ENCODE data around the gene ZDHHC11B. TPM values are rescaled to one million over a fixed set of nuclear protein-coding genes. Genes with fewer than 3 reads are reported as not detected.
"Not testable (repeated sequence)": the region's sequence is repeated elsewhere in the genome, so short reads cannot be mapped to it uniquely, and the experiment has no call there.

Gene ZDHHC11B
- total and polyA plus RNA-seq, 2 donors (not counting 1 experiment from before 2014, with no cell fraction given): 0.52 TPM; not detected in 1

DNA sequence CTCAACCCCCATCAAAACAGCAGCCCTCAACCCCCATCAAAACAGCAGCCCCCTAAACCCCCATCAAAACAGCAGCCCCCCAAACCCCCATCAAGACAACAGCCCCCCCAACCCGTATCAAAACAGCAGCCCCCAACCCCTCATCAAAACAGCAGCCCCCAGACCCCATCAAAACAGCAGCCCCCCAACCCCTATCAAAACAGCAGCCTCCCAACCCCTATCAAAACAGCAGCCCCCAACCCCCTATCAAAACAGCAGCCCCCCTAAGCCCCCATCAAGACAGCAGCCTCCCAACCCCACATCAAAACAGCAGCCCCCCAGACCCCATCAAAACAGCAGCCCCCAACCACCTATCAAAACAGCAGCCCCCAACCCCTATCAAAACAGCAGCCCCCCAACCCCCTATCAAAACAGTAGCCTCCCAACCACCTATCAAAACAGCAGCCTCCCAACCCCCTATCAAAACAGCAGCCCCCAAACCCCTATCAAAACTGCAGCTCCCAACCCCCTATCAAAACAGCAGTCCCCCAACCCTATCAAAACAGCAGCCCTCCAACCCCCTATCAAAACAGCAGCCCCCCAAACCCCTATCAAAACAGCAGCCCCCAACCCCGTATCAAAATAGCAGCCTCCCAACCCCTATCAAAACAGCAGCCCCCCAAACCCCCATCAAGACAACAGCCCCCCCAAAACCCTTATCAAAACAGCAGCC lies 92.6 kb downstream of the ZDHHC11B start:
- no peak for DNase-seq
- Histone ChIP-seq H3K4me3 (ENCODE audit: control extremely low read depth in 1 of 5, extremely low read depth in 1 of 5, insufficient read depth in 1 of 5, low read depth in 2 of 5, low read length in 4 of 5) (peak overlapping the region in 1 of 5 experiments; percentile 42), H2AFZ (ENCODE audit: insufficient read depth, low read depth, low read length, poor library complexity, severe bottlenecking) (no peak overlapping the region), H3K27me3 (replicated peaks in 1 of 4; ENCODE audit: control extremely low read depth in 1 of 4, control insufficient read depth in 3 of 4, insufficient read depth in 4 of 4, low read length in 3 of 4) (peaks cover 0 to 9% (median 1%) of the 10 kb centered on the region in 4 experiments), H3K27ac (ENCODE audit: low read length in 2 of 2) (no peak overlapping the region), H3K9me3 (ENCODE audit: control extremely low read depth in 1 of 3, control insufficient read depth in 2 of 3, insufficient read depth in 1 of 3, low read length in 2 of 3) (peaks cover 0 to under 1% (median 0%) of the 10 kb centered on the region in 3 donors), H4K20me1 (ENCODE audit: control insufficient read depth, insufficient read depth, low read length, poor library complexity, severe bottlenecking) (no peaks in the 10 kb centered on the region), H3K36me3 (replicated peaks in 1 of 2; ENCODE audit: control extremely low read depth in 1 of 2, control insufficient read depth in 1 of 2, extremely low read depth in 1 of 2, insufficient read depth in 2 of 2, low read length in 1 of 2) (no peaks in the 10 kb centered on the region), H3K9ac (ENCODE audit: low read length) (peak overlapping the region; percentile 56), H3K4me1 (ENCODE audit: control insufficient read depth in 2 of 2, insufficient read depth in 2 of 2, low read length in 2 of 2) (peaks cover 8 to 13% of the 10 kb centered on the region in 2 donors), H3K79me2 (ENCODE audit: control insufficient read depth, insufficient read depth, low read length) (no peaks in the 10 kb centered on the region), H3K4me2 (replicated peaks; ENCODE audit: low read depth, low read length, poor library complexity, severe bottlenecking) (peak overlapping the region; percentile 84)
- no CpG with 5 or more reads among the region's 2 CpGs for WGBS (ENCODE audit: insufficient coverage)
- POLR2A ChIA-PET: interaction anchor here (0.9 kb wide), 1 partner anchor 650 kb away, joined by 5 read pairs; no protein-coding TSS in a partner anchor
- no peak for ATAC-seq (ENCODE audit: low read depth)
- peaks cover 3% of the 10 kb centered on the region for H3K27me3 Mint-ChIP-seq
- no peak overlapping the region for H3K27ac Mint-ChIP-seq
- peak overlapping the region; percentile 29 for H3K4me3 Mint-ChIP-seq
- H3K9me3 Mint-ChIP-seq (ENCODE audit: insufficient read depth): no peaks in the 10 kb centered on the region
- CTCF ChIA-PET: no interaction called here
- H3K4me1 Mint-ChIP-seq: no peaks in the 10 kb centered on the region
- intact Hi-C loops (cut with micrococcal nuclease): no loop called here
- TF ChIP-seq EZH2 (IDR thresholded peaks at IDR 0.05; ENCODE audit: borderline replicate concordance, insufficient read depth, low read depth, low read length, poor library complexity, severe bottlenecking): no peak
- TF ChIP-seq, protein P1, sequence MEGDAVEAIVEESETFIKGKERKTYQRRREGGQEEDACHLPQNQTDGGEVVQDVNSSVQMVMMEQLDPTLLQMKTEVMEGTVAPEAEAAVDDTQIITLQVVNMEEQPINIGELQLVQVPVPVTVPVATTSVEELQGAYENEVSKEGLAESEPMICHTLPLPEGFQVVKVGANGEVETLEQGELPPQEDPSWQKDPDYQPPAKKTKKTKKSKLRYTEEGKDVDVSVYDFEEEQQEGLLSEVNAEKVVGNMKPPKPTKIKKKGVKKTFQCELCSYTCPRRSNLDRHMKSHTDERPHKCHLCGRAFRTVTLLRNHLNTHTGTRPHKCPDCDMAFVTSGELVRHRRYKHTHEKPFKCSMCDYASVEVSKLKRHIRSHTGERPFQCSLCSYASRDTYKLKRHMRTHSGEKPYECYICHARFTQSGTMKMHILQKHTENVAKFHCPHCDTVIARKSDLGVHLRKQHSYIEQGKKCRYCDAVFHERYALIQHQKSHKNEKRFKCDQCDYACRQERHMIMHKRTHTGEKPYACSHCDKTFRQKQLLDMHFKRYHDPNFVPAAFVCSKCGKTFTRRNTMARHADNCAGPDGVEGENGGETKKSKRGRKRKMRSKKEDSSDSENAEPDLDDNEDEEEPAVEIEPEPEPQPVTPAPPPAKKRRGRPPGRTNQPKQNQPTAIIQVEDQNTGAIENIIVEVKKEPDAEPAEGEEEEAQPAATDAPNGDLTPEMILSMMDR (IDR thresholded peaks at IDR 0.05): no peak

DNA sequence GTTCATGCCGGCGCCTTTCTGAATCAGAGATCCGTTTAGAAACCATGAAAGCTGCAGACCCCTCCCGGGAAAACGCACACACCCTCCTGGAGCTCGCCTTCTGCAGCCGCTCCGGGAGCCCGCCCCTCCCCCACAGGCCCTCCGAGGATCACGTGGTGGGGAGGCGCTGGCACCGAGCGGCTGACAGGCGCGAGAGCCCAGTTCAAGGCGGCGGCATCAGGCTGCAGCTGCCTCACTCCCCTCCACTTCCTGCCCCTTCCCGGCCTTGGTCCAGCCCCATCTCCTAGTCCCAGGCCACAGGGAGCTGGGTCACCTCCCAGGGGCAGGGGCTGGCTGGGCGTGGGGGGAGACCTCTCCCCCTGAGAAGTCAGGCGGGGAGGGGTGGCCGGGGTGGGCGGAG lies 93.5 kb downstream of the ZDHHC11B start:
- H2AFZ ChIP-seq (ENCODE audit: insufficient read depth, low read depth, low read length, poor library complexity, severe bottlenecking); CTCF ChIA-PET; H4K20me1 ChIP-seq (ENCODE audit: control insufficient read depth, insufficient read depth, low read length, poor library complexity, severe bottlenecking); intact Hi-C loops (cut with micrococcal nuclease); H3K79me2 ChIP-seq (ENCODE audit: control insufficient read depth, insufficient read depth, low read length); H3K36me3 ChIP-seq (replicated peaks in 1 of 2; ENCODE audit: control extremely low read depth in 1 of 2, control insufficient read depth in 1 of 2, extremely low read depth in 1 of 2, insufficient read depth in 2 of 2, low read length in 1 of 2); H3K4me2 ChIP-seq (replicated peaks; ENCODE audit: low read depth, low read length, poor library complexity, severe bottlenecking); H3K4me3 ChIP-seq (ENCODE audit: control extremely low read depth in 1 of 5, extremely low read depth in 1 of 5, insufficient read depth in 1 of 5, low read depth in 2 of 5, low read length in 4 of 5); H3K9me3 Mint-ChIP-seq (ENCODE audit: insufficient read depth); H3K4me1 Mint-ChIP-seq; H3K27me3 Mint-ChIP-seq; H3K9ac ChIP-seq (ENCODE audit: low read length); H3K27ac ChIP-seq (ENCODE audit: low read length in 2 of 2); H3K9me3 ChIP-seq (ENCODE audit: control extremely low read depth in 1 of 3, control insufficient read depth in 2 of 3, insufficient read depth in 1 of 3, low read length in 2 of 3); POLR2A ChIA-PET; DNase-seq; ATAC-seq (ENCODE audit: low read depth); H3K27me3 ChIP-seq (replicated peaks in 1 of 4; ENCODE audit: control extremely low read depth in 1 of 4, control insufficient read depth in 3 of 4, insufficient read depth in 4 of 4, low read length in 3 of 4); H3K4me3 Mint-ChIP-seq; H3K27ac Mint-ChIP-seq: not testable (repeated sequence)
- H3K4me1 ChIP-seq (ENCODE audit: control insufficient read depth in 2 of 2, insufficient read depth in 2 of 2, low read length in 2 of 2): peaks cover 8 to 13% of the 10 kb centered on the region in 2 donors
- no CpG with 5 or more reads among the region's 23 CpGs for WGBS (ENCODE audit: insufficient coverage)

DNA sequence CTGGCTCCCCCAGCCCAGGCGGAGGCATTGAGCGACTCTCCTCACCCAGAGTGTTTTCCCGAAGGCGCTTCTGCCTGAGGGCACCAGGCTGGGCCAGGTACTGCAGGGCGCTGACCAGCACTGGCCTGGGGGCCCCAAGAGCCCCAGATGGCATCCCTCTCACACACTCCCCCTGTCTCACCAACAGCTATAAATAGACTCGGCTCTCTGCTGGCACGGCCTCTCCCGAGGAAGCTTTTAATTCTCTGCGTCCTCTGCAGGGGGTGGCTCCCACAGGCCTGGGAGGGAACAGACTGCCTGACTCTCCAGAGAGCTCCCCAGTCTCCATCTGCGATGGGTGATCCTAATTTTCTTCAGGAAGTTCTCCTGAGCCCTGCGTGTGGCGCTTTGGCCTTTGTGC lies 94.2 kb downstream of the ZDHHC11B start:
- H3K9me3 ChIP-seq (ENCODE audit: control extremely low read depth in 1 of 3, control insufficient read depth in 2 of 3, insufficient read depth in 1 of 3, low read length in 2 of 3); intact Hi-C loops (cut with micrococcal nuclease); H3K4me1 Mint-ChIP-seq; H3K4me3 Mint-ChIP-seq; H4K20me1 ChIP-seq (ENCODE audit: control insufficient read depth, insufficient read depth, low read length, poor library complexity, severe bottlenecking); H3K9me3 Mint-ChIP-seq (ENCODE audit: insufficient read depth); POLR2A ChIA-PET; H2AFZ ChIP-seq (ENCODE audit: insufficient read depth, low read depth, low read length, poor library complexity, severe bottlenecking); CTCF ChIA-PET; H3K4me2 ChIP-seq (replicated peaks; ENCODE audit: low read depth, low read length, poor library complexity, severe bottlenecking); H3K4me3 ChIP-seq (ENCODE audit: control extremely low read depth in 1 of 5, extremely low read depth in 1 of 5, insufficient read depth in 1 of 5, low read depth in 2 of 5, low read length in 4 of 5); DNase-seq; H3K27ac Mint-ChIP-seq; H3K36me3 ChIP-seq (replicated peaks in 1 of 2; ENCODE audit: control extremely low read depth in 1 of 2, control insufficient read depth in 1 of 2, extremely low read depth in 1 of 2, insufficient read depth in 2 of 2, low read length in 1 of 2); H3K27me3 Mint-ChIP-seq; H3K27ac ChIP-seq (ENCODE audit: low read length in 2 of 2); H3K79me2 ChIP-seq (ENCODE audit: control insufficient read depth, insufficient read depth, low read length); H3K9ac ChIP-seq (ENCODE audit: low read length); ATAC-seq (ENCODE audit: low read depth): not testable (repeated sequence)
- WGBS (ENCODE audit: insufficient coverage): no CpG with 5 or more reads among the region's 12 CpGs
- H3K27me3 ChIP-seq (replicated peaks in 1 of 4; ENCODE audit: control extremely low read depth in 1 of 4, control insufficient read depth in 3 of 4, insufficient read depth in 4 of 4, low read length in 3 of 4): peaks cover 0 to 15% (median 1%) of the 10 kb centered on the region in 4 experiments
- peaks cover 8 to 13% of the 10 kb centered on the region in 2 donors for H3K4me1 ChIP-seq (ENCODE audit: control insufficient read depth in 2 of 2, insufficient read depth in 2 of 2, low read length in 2 of 2)
